GM19240 (cell line): ENCODE data around the gene RELA.
"Not testable (repeated sequence)": the region's sequence is repeated elsewhere in the genome, so short reads cannot be mapped to it uniquely, and the experiment has no call there.

Experiments used
- DNase-seq: peaks from one replicate; pipeline ENCODE4 v3.0.0; 2011; ENCODE audit warnings: low spot score; ENCODE audit not compliant: insufficient read length

The RELA gene

GRCh38 chr11:65649656-65650546 is 12.8 kb downstream of the RELA start:
- DNase-seq = no peak

DNA sequence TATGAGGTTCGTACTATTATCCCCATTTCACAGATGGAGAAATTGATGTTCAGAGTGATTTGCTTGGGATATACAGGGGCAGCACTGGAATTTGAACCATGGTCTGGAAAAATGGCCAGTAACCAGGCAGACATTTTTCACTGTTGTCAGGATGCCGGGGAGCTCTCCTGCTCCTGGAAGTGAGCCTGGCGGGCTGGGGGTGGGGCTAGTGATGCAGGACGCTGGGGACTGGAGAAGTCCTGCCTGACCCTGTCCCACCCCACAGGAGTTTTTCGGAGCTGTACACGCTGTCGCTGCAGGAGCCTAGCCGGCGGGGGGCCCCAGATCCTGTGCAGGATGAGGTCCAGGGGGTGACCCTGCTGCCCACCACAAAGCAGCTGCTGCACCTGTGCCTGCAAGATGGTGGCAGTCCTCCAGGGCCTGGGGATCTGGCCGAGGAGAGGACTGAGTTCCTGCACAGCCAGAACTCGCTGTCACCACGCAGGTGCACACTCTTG is 13.7 kb downstream of the RELA start:
- no peak for DNase-seq

DNA sequence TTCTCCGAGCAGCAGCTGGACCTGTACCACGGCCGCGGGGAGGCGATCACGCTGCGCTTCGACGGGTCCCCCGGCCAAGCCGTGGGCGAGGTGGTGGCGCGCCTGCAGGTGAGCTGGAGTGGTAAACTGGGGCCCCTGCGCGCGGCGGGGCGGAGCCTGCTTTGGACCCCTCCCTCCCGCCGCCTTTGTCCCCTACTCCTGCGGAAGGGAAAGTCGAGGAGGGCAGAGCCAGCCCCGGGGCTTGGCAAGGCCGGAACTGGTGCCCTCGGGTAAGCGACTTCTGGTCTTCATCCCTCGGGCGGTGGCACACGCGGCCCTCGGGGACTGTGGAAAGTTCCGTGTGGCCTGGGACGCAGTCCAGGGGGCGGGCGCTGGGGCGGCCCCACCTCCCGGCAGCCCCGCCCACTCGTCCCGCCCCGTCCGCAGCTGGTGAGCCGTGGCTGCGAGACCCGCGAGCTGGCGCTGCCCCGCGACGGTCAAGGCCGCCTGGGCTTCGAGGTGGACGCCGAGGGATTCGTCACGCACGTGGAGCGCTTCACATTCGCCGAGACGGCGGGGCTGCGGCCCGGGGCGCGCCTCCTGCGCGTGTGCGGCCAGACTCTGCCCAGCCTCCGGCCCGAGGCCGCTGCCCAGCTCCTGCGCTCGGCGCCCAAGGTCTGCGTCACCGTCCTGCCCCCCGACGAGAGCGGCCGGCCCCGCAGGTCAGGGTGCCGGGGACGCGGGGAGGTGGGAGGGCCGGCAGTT is 15.6 kb downstream of the RELA start:
- no peak for DNase-seq

- DNase-seq = no peak
These were observed 16.3 kb downstream of the RELA start for GRCh38 chr11:65646288-65646957.

DNA sequence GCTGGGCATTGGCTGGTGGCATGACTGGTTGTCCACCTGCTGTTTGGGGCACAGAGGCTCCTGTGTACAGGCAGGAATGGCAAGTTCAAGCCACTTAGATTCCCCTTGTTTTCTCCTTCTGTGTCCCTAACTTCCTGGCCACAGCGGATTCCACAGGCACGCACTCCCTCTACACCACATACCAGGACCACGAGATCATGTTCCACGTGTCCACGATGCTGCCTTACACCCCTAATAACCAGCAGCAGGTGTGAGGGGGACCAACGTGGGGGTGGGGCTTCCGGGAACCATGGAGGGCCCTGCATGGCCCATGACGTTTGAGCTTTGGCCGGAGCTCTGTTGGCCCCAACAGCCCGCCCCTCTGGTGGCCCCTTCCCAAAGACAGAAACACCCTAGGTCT is 17.0 kb downstream of the RELA start:
- no peak for DNase-seq

DNA sequence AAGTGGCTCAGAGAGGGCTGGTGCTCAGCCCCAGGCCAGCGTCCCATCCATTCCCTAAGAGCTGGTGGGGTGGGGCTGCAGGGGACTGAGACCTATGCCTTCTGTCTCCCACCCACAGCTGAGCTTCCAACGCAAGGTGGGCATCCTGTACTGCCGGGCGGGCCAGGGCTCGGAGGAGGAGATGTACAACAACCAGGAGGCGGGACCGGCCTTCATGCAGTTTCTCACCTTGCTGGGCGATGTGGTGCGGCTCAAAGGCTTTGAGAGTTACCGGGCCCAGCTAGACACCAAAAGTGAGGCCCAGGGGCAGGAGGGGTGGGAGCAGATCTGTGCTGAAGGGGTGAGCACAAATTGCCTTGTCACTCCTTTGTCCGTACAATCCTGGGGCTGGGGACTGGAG is 17.9 kb downstream of the RELA start:
- no peak for DNase-seq

DNA sequence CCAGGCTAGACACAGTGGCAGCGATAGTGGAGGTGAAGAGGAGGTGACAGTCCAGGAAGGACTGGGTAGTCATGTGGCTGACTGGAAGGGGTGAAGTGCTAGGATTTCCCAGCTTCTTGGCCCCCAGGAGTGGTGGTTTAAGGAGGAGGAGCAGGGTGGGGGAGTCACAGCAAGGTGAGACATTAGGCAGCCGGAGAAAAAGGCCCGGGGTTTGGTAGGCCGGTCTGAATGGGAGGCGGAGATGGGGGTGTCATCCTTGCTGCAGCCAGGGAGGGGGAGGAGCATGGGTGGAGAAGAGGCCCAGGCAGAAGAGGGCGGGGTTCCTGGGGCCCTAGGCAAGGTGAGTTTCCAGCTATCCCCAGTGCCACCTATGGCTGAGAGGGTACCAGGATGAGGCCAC is 18.7 kb downstream of the RELA start:
- DNase-seq = no peak

GRCh38 chr11:65642014-65642671 is 20.6 kb downstream of the RELA start:
- DNase-seq = no peak

- no peak for DNase-seq
These were observed 21.3 kb downstream of the RELA start for GRCh38 chr11:65641297-65642013.

GRCh38 chr11:65640483-65641296 is 22.0 kb downstream of the RELA start:
- DNase-seq = no peak

GRCh38 chr11:65639623-65640482 is 22.9 kb downstream of the RELA start:
- DNase-seq = no peak

- not testable (repeated sequence) for DNase-seq
These were observed 23.5 kb downstream of the RELA start for GRCh38 chr11:65639228-65639597.

GRCh38 chr11:65637794-65638419 is 24.8 kb downstream of the RELA start, which contains the start of gene SIPA1:
Gene SIPA1, plus strand, starts transcription at chr11:65638101. Its CDS starts 2,821 bp downstream, at chr11:65640922.
- no peak for DNase-seq

DNA sequence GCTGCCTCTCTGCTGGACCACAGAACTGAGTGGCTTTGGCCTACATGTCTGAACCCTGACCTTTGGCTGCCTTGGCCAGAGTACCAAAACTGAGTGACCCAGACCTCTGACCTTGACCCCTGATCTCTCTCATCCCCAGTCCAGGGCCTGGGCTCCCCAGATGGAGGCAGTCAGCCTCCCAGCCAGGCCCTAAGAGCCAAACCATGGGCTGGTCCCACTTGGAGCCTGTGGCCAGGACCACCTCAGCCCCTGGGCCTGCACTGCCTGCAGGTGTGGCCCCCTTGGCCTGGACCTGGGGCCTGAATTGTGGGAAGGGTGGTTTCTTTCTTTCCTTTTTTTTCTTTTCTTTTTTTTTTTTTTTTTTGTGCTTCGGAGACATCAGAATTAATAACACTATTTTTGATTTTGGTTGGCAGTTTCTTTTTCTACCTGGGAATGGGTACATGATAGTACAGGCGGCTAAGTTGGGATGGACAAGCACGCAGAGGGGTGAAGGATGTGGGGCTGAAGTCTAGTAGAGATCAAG is 25.6 kb downstream of the RELA start:
- DNase-seq = no peak

DNA sequence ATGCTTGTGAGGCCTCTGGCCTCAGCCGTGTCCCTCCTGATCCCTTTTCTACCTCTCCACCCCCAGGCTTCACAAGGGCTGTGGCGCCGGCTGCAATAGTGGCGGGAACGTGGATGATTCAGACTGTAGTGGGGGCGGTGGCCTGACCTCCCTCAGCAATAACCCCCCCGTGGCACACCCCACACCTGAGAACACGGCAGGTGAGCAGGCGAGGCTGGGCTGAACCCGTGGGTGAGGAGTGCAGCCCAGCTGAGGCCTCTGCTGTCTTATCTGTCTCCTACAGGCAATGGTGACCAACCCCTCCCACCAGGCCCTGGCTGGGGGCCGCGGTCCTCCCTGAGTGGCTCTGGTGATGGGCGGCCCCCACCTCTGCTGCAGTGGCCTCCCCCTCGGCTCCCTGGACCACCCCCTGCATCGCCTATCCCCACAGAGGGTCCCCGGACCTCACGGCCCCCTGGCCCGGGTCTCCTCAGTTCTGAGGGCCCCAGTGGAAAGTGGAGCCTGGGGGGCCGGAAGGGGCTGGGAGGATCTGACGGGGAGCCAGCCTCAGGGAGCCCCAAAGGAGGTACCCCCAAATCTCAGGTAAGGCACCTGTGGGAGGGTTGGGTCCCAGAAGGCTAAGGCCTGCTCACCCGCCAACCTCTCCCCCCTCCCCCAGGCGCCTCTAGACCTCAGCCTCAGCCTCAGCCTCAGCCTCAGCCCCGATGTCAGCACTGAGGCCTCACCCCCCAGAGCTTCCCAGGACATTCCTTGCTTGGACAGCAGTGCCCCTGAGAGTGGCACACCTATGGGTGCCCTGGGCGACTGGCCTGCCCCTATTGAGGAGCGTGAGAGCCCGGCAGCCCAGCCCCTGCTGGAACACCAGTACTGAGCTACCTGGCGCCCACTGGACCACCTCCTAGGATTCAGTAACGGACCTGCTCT is 26.3 kb downstream of the RELA start:
- no peak for DNase-seq

DNA sequence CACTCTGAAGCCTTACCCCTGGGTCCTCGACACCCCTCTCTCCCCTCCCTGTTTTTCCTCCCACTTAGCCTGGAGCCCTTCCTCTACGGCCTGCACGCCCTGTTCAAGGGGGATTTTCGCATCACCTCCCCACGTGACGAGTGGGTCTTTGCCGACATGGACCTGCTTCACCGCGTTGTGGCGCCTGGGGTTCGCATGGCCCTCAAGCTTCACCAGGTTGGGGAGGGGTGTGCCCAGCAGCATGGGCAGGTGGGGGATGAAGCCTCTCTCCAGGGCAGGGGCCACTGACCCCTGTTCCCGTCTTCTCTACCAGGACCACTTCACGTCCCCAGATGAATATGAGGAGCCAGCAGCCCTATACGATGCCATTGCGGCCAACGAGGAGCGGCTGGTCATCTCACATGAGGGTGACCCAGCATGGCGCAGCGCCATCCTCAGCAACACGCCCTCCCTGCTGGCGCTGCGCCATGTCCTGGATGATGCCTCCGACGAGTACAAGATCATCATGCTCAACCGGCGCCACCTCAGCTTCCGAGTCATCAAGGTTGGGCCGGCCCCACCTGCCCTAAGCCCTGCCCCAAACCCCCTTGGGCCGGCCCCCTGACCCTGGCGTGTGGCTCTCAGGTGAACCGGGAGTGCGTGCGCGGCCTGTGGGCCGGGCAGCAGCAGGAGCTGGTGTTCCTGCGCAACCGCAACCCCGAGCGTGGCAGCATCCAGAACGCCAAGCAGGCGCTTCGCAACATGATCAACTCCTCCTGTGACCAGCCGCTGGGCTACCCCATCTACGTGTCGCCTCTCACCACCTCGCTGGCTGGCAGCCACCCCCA is 27.6 kb downstream of the RELA start:
- DNase-seq = no peak
